ENCODE results near the gene HARBI1.
"Not testable (repeated sequence)": the region's sequence is repeated elsewhere in the genome, so short reads cannot be mapped to it uniquely, and the experiment has no call there.

The HARBI1 gene

DNA sequence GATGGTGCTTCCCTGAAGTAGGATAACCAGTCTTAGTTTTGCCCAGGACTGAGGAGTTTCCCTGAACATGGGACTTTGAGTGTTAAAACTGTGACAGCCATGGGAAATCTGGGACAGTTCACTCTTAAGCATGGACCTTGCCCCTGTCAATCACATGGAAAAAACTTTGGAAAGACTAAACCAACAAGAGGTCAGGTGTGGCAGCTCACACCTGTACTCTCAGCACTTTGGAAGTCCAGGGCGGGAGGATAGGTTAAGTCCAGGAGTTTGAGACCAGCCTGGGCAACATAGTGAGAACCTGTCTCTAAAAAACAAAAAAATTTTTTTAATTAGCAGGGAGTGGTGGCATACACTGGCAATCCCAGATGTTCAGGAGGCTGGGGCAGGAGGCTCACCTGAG lies 19.9 kb downstream of the HARBI1 start:
- H3K27ac ChIP-seq, result no peak overlapping the region
- TF ChIP-seq, protein P1, sequence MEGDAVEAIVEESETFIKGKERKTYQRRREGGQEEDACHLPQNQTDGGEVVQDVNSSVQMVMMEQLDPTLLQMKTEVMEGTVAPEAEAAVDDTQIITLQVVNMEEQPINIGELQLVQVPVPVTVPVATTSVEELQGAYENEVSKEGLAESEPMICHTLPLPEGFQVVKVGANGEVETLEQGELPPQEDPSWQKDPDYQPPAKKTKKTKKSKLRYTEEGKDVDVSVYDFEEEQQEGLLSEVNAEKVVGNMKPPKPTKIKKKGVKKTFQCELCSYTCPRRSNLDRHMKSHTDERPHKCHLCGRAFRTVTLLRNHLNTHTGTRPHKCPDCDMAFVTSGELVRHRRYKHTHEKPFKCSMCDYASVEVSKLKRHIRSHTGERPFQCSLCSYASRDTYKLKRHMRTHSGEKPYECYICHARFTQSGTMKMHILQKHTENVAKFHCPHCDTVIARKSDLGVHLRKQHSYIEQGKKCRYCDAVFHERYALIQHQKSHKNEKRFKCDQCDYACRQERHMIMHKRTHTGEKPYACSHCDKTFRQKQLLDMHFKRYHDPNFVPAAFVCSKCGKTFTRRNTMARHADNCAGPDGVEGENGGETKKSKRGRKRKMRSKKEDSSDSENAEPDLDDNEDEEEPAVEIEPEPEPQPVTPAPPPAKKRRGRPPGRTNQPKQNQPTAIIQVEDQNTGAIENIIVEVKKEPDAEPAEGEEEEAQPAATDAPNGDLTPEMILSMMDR (conservative IDR thresholded peaks at IDR 0.05), result no peak
- TF ChIP-seq ZFX (IDR thresholded peaks at IDR 0.05), result no peak

DNA sequence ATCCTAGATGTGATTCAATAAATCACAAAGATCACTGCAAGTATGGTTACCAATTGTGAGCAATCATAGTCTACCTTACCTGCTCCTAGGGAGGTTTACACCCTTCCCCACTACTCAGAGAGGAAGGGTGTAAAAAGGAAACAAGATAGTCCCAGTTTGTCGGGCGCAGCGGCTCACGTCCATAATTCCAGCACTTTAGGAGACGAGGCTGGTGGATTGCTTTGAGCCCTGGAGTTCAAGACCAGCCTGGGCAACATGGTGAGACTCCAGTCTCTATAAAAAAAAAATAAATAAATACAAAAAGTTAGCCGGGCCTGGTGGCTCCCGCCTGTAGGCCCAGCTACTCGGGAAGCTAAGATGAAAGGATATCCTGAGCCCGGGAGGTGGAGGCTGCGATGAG lies 22.2 kb downstream of the HARBI1 start:
- TF ChIP-seq ZFX (IDR thresholded peaks at IDR 0.05), result no peak
- TF ChIP-seq, protein P1 (conservative IDR thresholded peaks at IDR 0.05), result no peak
- H3K27ac ChIP-seq, result no peak overlapping the region

DNA sequence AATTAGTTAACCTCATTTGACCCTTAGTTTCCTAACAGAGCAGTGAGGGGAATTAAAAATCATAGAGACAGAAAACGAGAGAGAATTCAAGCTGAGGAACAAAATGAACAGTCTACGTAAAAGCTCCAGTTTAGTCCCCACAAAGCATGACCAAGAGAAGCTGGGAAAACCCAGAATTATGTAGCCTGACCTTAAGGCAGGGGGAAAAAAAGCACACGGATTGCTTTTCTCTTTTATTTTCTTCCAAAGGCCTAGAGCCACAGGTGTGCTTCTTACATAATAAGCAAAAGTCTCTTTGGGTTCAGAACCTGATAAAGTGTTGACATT lies 22.7 kb downstream of the HARBI1 start:
- TF ChIP-seq, protein P1 (conservative IDR thresholded peaks at IDR 0.05), result no peak
- TF ChIP-seq ZFX (IDR thresholded peaks at IDR 0.05), result no peak
- H3K27ac ChIP-seq, result peak overlapping the region; percentile 79; the same call in 1 of the 2 replicates

DNA sequence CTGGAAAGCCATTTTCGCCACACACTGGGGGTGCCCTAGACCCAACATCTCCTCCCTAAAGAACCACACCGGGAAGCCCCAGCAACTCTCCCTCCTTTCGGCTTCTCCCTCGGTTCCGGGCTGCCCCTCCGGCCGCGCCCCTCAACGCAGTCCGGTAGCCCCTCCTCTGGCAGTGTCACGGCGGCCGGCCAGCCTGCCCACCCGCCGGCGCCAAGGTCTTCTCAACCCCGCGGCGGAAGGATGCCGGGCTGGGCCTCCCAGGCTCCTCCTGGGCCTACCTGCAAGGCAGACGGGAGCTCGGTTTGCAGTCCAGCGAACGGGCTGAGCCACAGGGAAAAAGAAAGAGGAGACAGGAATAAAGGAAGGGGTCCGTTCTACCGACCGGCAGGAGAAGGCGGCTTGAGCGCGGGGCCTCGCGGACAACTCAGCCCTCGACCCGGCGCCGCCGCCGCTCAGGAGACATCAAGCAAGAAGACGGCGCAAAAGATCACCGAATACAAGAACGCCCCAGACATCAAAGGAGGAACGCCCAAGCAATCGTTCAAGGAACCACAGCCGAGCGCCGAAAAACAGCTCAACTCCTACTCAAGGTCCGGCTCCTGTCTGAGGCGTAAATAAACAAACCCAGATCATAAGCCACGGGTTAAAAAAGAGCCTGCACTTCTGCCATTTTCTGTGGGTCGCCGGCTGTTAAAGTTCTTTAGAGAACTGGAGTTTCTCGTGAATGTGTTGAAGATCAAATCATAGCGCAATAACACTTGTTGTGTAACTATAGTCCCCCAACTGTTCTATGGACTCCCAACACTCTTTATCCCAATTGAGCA lies 23.3 kb downstream of the HARBI1 start, which contains the start of gene AMBRA1:
TSS of gene AMBRA1 (minus strand) at position 474 of the 824 bp plus-strand sequence. CDS start 45,643 bp downstream, outside the sequence.
- H3K27ac ChIP-seq, result peak within 1 kb of the TSS; percentile 79
- TF ChIP-seq, protein P1 (conservative IDR thresholded peaks at IDR 0.05), result no peak
- peak; percentile 99 for TF ChIP-seq ZFX (IDR thresholded peaks at IDR 0.05)

DNA sequence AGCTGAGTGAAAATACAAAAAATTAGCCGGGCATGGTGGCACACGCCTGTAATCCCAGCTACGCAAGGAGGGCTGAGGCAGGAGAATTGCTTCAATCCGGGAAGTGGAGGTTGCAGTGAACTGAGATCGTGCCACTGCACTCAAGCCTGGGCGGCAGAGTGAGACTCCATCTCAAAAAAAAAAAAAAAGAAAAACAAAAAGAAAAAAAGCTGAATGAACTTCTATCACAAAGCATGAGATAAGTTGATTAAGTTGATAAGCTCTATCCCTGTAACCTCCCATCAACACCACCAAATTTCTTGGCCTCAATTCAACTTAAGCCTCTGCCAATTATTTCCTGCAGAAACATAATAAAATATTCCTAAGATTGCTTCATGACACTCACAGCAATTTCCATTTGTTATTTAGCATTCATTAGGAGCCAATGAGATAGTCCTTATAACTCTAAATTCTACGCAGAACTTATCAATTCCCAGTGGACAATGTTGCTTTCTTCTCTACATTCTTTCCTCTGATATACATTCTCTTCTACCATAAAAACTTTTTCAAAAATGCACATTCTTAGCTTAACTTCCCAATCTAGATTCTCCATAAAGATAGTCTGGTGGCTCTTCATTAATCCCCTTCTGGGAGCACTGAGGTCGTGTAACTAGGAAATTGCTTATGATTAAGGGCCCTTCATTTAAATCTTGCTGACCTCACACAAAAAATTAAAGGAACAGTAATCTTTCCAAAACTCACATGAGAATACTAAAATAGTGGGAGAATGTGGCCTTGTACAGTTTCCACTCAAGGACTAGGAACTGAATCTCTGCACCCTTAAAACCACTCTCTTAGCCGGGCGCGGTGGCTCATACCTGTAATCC lies 26.1 kb downstream of the HARBI1 start:
- no peak for TF ChIP-seq ZFX (IDR thresholded peaks at IDR 0.05)
- TF ChIP-seq, protein P1 (conservative IDR thresholded peaks at IDR 0.05), result no peak
- H3K27ac ChIP-seq, result no peak overlapping the region

DNA sequence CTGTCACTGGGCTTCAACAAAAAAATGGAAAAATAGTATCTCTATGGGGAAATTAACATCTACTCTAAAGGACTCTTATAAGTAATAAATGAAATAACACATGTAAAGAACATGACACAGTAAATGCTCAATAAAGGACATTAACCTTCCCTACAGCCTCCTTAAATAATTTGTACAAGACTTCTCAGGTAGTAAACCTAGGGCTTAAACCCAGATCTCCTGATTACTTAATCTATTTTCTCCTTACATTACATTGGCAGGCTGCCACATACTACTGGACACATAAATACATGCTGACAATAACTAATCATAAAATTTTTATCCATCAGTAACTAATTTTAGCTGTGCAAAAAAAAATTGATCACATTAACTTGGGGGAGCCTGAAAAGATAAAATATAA lies 28.1 kb downstream of the HARBI1 start:
- TF ChIP-seq, protein P1 (conservative IDR thresholded peaks at IDR 0.05), result no peak
- TF ChIP-seq ZFX (IDR thresholded peaks at IDR 0.05), result no peak
- H3K27ac ChIP-seq, result no peak overlapping the region

DNA sequence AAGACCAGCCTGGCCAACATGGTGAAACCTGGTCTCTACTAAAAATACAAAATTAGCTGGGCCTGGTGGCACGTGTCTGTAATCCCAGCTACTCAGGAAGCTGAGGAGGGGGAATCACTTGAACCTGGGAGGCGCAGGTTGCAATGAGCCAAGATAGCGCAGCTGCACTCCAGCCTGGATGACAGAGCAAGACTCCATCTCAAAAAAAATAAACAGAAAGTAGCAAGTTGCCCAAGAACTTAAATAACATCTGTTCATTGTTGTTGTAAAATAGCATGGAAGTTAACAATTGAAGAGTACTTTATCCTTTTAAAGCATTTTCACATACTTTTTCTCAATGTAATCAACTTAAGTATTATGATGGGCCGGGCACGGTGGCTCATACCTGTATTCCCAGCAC lies 28.9 kb downstream of the HARBI1 start:
- no peak overlapping the region for H3K27ac ChIP-seq
- TF ChIP-seq, protein P1 (conservative IDR thresholded peaks at IDR 0.05), result no peak
- TF ChIP-seq ZFX (IDR thresholded peaks at IDR 0.05), result no peak

DNA sequence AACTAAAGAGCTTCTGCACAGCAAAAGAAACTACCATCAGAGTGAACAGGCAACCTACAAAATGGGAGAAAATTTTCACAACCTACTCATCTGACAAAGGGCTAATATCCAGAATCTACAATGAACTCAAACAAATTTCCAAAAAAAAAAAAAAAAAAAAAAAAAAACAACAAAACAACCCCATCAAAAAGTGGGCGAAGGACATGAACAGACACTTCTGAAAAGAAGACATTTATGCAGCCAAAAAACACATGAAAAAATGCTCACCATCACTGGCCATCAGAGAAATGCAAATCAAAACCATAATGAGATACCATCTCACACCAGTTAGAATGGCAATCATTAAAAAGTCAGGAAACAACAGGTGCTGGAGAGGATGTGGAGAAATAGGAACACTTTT lies 33.5 kb downstream of the HARBI1 start:
- not testable (repeated sequence) for H3K27ac ChIP-seq
